ENCODE results near the gene TBRG1. TPM values are rescaled to one million over a fixed set of nuclear protein-coding genes. Genes with fewer than 3 reads are reported as not detected.

The TBRG1 gene
- polyA plus RNA-seq, 3 donors = 23.0 to 41.9 (median 40.3) TPM

Other genes starting within 250 kb of the TBRG1 start
- not detected for gene OR8B2, start 238.4 kb upstream of the TBRG1 start, polyA plus RNA-seq (ENCODE audit: insufficient read length in 3 of 3)
- not detected for gene OR8B3, start 223.8 kb upstream of the TBRG1 start, polyA plus RNA-seq (ENCODE audit: insufficient read length in 3 of 3)
- not detected for gene OR8B4, start 198.0 kb upstream of the TBRG1 start, polyA plus RNA-seq (ENCODE audit: insufficient read length in 3 of 3)
- not detected for gene OR8B8, start 177.2 kb upstream of the TBRG1 start, polyA plus RNA-seq (ENCODE audit: insufficient read length in 3 of 3)
- not detected for gene OR8B12, start 79.2 kb upstream of the TBRG1 start, polyA plus RNA-seq (ENCODE audit: insufficient read length in 3 of 3)
- under 1 TPM in 1 of 3 donors, not detected in 2; 0.04 TPM for gene OR8A1, start 52.9 kb upstream of the TBRG1 start, polyA plus RNA-seq (ENCODE audit: insufficient read length in 3 of 3)
- not detected for gene PANX3, start 11.4 kb upstream of the TBRG1 start, polyA plus RNA-seq (ENCODE audit: insufficient read length in 3 of 3)
- gene SIAE, start 50.9 kb downstream of the TBRG1 start, polyA plus RNA-seq (ENCODE audit: insufficient read length in 3 of 3) = 10 to 100 TPM; 26.3 to 35.9 (median 31.9) TPM
- 10 to 100 TPM; 18.8 to 26.0 (median 20.6) TPM for gene SPA17, start 51.0 kb downstream of the TBRG1 start, polyA plus RNA-seq (ENCODE audit: insufficient read length in 3 of 3)
- 10 to 100 TPM; 17.8 to 27.5 (median 19.6) TPM for gene NRGN, start 117.1 kb downstream of the TBRG1 start, polyA plus RNA-seq (ENCODE audit: insufficient read length in 3 of 3)
- gene VSIG2, start 129.4 kb downstream of the TBRG1 start, polyA plus RNA-seq (ENCODE audit: insufficient read length in 3 of 3) = 10 to 100 TPM in 1 of 3 donors, 1 to 10 TPM in 2; 9.2 to 10.1 (median 9.3) TPM
- gene ESAM, start 139.4 kb downstream of the TBRG1 start, polyA plus RNA-seq (ENCODE audit: insufficient read length in 3 of 3) = 10 to 100 TPM; 59.4 to 78.9 (median 69.4) TPM
- gene MSANTD2, start 177.5 kb downstream of the TBRG1 start, polyA plus RNA-seq (ENCODE audit: insufficient read length in 3 of 3) = 10 to 100 TPM; 23.3 to 43.6 (median 38.9) TPM
- 10 to 100 TPM; 25.0 to 30.2 (median 29.9) TPM for gene ROBO3, start 242.6 kb downstream of the TBRG1 start, polyA plus RNA-seq (ENCODE audit: insufficient read length in 3 of 3)

Measured in renal pelvis (tissue), 3 donors.